ENCODE measurements around the gene OSBPL8. TPM values are rescaled to one million over a fixed set of nuclear protein-coding genes. Genes with fewer than 3 reads are reported as not detected.
"Not testable (repeated sequence)": the region's sequence is repeated elsewhere in the genome, so short reads cannot be mapped to it uniquely, and the experiment has no call there.

Gene OSBPL8
- total RNA-seq, 4 donors from 2014 or later = 65.8 to 73.5 (median 66.7) TPM

DNA sequence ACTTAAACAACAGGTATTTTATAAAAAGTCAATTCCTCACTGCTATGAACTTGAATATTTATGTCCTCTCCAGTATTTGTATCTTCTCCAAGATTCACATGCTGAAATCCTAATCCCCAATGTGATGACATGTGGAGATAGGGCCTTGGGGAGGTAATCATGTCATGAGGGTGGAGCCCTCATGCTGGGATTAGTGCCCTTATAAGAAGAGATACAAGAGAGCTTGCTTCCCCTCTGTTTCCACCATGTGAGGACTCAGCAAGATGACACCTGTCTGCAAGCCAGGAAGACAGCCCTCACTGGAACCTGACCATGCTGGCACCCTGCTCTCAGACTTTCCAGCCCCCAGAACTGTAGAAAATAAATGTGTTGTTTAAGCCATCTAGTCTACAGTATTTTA lies 36.2 kb downstream of the OSBPL8 start:
- peaks cover 0 to 4% of the 10 kb centered on the region in 2 donors for H3K36me3 ChIP-seq
- ATAC-seq = no peak
- peaks cover 0 to 4% (median 0%) of the 10 kb centered on the region in 3 donors for H3K9me3 ChIP-seq
- TF ChIP-seq, protein P1, sequence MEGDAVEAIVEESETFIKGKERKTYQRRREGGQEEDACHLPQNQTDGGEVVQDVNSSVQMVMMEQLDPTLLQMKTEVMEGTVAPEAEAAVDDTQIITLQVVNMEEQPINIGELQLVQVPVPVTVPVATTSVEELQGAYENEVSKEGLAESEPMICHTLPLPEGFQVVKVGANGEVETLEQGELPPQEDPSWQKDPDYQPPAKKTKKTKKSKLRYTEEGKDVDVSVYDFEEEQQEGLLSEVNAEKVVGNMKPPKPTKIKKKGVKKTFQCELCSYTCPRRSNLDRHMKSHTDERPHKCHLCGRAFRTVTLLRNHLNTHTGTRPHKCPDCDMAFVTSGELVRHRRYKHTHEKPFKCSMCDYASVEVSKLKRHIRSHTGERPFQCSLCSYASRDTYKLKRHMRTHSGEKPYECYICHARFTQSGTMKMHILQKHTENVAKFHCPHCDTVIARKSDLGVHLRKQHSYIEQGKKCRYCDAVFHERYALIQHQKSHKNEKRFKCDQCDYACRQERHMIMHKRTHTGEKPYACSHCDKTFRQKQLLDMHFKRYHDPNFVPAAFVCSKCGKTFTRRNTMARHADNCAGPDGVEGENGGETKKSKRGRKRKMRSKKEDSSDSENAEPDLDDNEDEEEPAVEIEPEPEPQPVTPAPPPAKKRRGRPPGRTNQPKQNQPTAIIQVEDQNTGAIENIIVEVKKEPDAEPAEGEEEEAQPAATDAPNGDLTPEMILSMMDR (IDR thresholded peaks at IDR 0.05) = no peak
- TF ChIP-seq EP300 (IDR thresholded peaks at IDR 0.05) (no peak), POLR2AphosphoS5 (IDR thresholded peaks at IDR 0.05) (no peak), POLR2A (IDR thresholded peaks at IDR 0.05) (no peak)
- H3K4me1 ChIP-seq = no peaks in the 10 kb centered on the region
- H3K27ac ChIP-seq = no peak overlapping the region
- no peak overlapping the region for H3K4me3 ChIP-seq
- H3K27me3 ChIP-seq = no peaks in the 10 kb centered on the region

DNA sequence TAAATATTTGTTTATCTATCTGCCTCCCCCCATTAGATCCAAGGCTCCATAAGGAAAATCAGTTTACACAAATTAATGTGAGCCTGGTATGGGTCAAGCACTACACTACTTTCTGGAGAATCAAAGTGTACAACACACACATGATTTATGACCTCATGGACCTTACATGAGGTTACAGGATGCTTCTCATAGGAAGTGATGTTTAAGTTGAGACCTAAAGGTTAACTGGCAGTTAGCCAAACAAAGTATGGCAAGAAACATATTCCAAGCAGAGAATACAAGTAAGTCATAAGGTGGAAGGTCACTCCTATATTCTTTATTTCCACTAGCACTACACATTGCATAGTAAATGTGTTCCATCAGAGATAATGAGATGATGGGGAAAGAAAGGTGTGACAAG lies 39.2 kb downstream of the OSBPL8 start:
- TF ChIP-seq POLR2AphosphoS5 (IDR thresholded peaks at IDR 0.05) = no peak
- TF ChIP-seq, protein P1 (IDR thresholded peaks at IDR 0.05) = no peak
- TF ChIP-seq POLR2A (IDR thresholded peaks at IDR 0.05) = no peak
- TF ChIP-seq EP300 (IDR thresholded peaks at IDR 0.05) = no peak
- Histone ChIP-seq H3K36me3 (no peaks in the 10 kb centered on the region), H3K27ac (no peak overlapping the region), H3K27me3 (no peaks in the 10 kb centered on the region), H3K9me3 (peaks cover 0 to 4% (median 0%) of the 10 kb centered on the region in 3 donors), H3K4me1 (no peaks in the 10 kb centered on the region), H3K4me3 (no peak overlapping the region)
- no peak for ATAC-seq

DNA sequence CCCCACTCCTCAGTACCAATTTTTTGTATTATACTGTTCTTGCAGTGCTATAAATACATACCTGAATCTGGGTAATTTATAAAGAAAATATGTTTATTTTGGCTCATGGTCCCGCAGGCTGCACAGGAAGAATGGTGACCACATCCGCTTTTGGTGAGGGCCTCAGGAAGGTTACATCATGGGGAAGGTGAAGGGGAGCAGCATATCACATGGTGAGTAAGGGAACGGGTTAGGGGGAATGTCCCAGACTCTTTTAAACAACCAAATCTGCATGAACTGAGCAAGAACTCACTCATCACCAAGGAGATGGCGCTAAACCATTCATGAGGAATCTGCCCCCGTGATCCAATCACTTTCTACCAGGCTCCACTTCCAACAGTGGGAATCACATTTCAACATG lies 40.0 kb downstream of the OSBPL8 start:
- Histone ChIP-seq H3K9me3 (peaks cover 0 to 4% (median 0%) of the 10 kb centered on the region in 3 donors), H3K36me3 (no peaks in the 10 kb centered on the region), H3K27ac (no peak overlapping the region), H3K4me1 (no peaks in the 10 kb centered on the region), H3K27me3 (no peaks in the 10 kb centered on the region), H3K4me3 (no peak overlapping the region)
- 83 to 94% methylated on average over 3 to 4 of the region's 5 CpGs for WGBS, 2 donors (ENCODE audit: low coverage in 1 of 2)
- TF ChIP-seq, protein P1 (IDR thresholded peaks at IDR 0.05) = no peak
- TF ChIP-seq EP300 (IDR thresholded peaks at IDR 0.05) (no peak), POLR2A (IDR thresholded peaks at IDR 0.05) (no peak), POLR2AphosphoS5 (IDR thresholded peaks at IDR 0.05) (no peak)
- no peak for ATAC-seq

DNA sequence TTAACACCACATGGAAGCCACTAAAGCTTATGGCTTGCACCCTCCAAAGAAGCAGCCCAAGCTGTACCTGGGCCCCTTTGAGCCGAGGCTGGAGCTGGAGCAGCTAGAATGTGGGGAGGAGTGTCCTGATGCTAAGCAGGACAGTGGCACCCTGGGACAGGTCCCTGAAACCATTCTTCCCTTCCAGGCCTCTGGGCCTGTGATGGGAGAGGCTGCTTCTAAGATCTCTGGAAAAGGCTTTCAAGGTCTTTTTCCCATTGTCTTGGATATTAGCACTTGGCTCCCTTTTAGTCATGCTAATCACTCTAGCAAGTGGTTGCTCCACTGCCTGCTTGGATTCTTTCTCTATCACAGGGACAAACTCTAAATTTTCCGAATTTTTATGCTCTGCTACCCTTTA lies 40.9 kb downstream of the OSBPL8 start:
- no peak for ATAC-seq
- WGBS, 2 donors (ENCODE audit: low coverage in 1 of 2) = 100% methylated on average over 1 of the region's 2 CpGs

DNA sequence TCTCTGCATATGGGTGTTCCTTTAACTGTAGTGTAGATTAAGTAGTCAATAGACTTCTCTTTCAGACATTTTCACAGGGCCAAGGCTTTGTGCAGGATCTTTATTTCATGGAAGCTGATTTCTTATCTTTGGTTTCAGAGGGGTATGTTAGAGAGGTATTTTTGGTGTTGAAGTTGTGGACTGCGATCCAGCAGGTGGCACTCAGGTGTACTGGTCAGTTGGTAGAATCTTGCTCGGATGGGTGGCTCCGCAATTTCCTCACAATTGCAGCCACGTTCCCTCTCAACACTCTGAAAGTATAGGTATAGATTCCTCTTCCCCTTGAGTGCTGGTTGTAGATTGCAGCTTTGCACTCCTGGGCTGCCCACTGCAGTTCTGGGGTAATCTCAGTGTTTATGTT lies 44.3 kb downstream of the OSBPL8 start:
- no peak overlapping the region for H3K27ac ChIP-seq
- H3K36me3 ChIP-seq = no peaks in the 10 kb centered on the region
- no peak for ATAC-seq
- H3K4me3 ChIP-seq = no peak overlapping the region
- WGBS, 2 donors (ENCODE audit: low coverage in 1 of 2) = 100% methylated on average over 4 of the region's 4 CpGs; no CpG with 5 or more reads in 1 of the 2 donors
- no peaks in the 10 kb centered on the region for H3K9me3 ChIP-seq
- TF ChIP-seq, protein P1 (IDR thresholded peaks at IDR 0.05) = no peak
- TF ChIP-seq POLR2A (IDR thresholded peaks at IDR 0.05) (no peak), EP300 (IDR thresholded peaks at IDR 0.05) (no peak), POLR2AphosphoS5 (IDR thresholded peaks at IDR 0.05) (no peak)
- no peaks in the 10 kb centered on the region for H3K27me3 ChIP-seq
- H3K4me1 ChIP-seq = no peaks in the 10 kb centered on the region

More for the DNA sequence above, 40.9 kb downstream of the OSBPL8 start:
- no peak overlapping the region for H3K27ac ChIP-seq
- no peaks in the 10 kb centered on the region for H3K4me1 ChIP-seq
- H3K27me3 ChIP-seq = no peaks in the 10 kb centered on the region
- TF ChIP-seq EP300 (IDR thresholded peaks at IDR 0.05) (no peak), POLR2A (IDR thresholded peaks at IDR 0.05) (no peak), POLR2AphosphoS5 (IDR thresholded peaks at IDR 0.05) (no peak)
- TF ChIP-seq, protein P1 (IDR thresholded peaks at IDR 0.05) = no peak
- H3K9me3 ChIP-seq = peaks cover 0 to 4% (median 0%) of the 10 kb centered on the region in 3 donors
- H3K36me3 ChIP-seq = no peaks in the 10 kb centered on the region
- H3K4me3 ChIP-seq = no peak overlapping the region

DNA sequence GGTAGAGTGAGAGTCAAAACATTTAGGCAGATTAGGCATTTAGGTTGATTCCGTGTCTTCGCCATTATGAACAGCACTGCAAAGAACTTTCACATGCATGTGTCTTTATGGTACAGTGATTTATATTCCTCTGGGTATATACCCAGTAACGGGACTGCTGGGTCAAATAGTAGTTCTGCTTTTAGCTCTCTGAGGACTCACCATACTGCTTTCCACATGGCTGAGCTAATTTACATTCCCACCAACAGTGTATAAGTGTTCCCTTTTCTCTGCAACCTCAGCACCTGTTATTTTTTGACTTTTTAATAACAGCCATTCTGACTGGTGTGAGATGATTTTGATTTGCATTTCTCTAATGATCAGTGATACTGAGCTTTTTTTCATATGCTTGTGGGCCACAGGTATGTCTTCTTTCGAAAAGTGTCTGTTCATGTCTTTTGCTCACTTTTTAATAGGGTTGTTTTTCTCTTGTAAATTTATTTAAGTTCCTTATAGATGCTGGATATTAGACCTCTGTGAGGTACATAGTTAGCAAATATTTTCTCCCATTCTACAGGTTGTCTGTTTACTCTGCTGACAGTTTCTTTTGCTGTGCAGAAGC lies 48.4 kb downstream of the OSBPL8 start:
- H3K4me3 ChIP-seq, H3K4me1 ChIP-seq, ATAC-seq, H3K27me3 ChIP-seq, H3K27ac ChIP-seq, H3K36me3 ChIP-seq, H3K9me3 ChIP-seq: not testable (repeated sequence)
- WGBS, 2 donors (ENCODE audit: low coverage in 1 of 2) = 97 to 98% methylated on average over 3 to 4 of the region's 4 CpGs
